Small intestine (tissue), 16 donors: ENCODE data around the gene EML5. TPM values are rescaled to one million over a fixed set of nuclear protein-coding genes. Genes with fewer than 3 reads are reported as not detected.

Source experiments
- DNase-seq, 2 donors: peaks; one replicate each; pipeline versions ENCODE4 v3.0.0 to v3.0.0-alpha.2; 2013
- FAIRE-seq: peaks from 2 replicates; lab custom pipeline; 2012; peaks lifted over from hg19 to GRCh38; lab: Jason Lieb, UNC
- H3K27ac ChIP-seq, 3 donors: one replicate each; pipeline ENCODE4 v1.5.1; 2013; ENCODE audit warnings: low read length in 2 of 3, mild to moderate bottlenecking in 2 of 3, control low read depth in 1 of 3, inconsistent platforms in 1 of 3, low read depth in 1 of 3, moderate library complexity in 1 of 3
- H3K27me3 ChIP-seq, 3 donors: one replicate each; pipeline ENCODE4 v1.6.1; 2013; ENCODE audit warnings: low read length in 3 of 3, inconsistent platforms in 1 of 3; ENCODE audit not compliant: control insufficient read depth in 3 of 3, insufficient read depth in 3 of 3
- H3K36me3 ChIP-seq, 3 donors: one replicate each; pipeline ENCODE4 v1.6.1; 2013; ENCODE audit warnings: low read length in 3 of 3, inconsistent platforms in 1 of 3, low read depth in 1 of 3, mild to moderate bottlenecking in 1 of 3, moderate library complexity in 1 of 3; ENCODE audit not compliant: control insufficient read depth in 3 of 3, insufficient read depth in 2 of 3
- H3K4me1 ChIP-seq, 3 donors: one replicate each; pipeline ENCODE4 v1.6.1; 2013; ENCODE audit warnings: low read length in 2 of 3, inconsistent platforms in 1 of 3, low read depth in 1 of 3, mild to moderate bottlenecking in 1 of 3, moderate library complexity in 1 of 3; ENCODE audit not compliant: control insufficient read depth in 3 of 3, insufficient read depth in 2 of 3
- H3K4me3 ChIP-seq, 3 donors: one replicate each; pipeline ENCODE4 v1.5.1; 2013; ENCODE audit warnings: low read length in 3 of 3, control low read depth in 1 of 3, inconsistent platforms in 1 of 3, low read depth in 1 of 3, mild to moderate bottlenecking in 1 of 3, moderate library complexity in 1 of 3
- H3K9me3 ChIP-seq, 2 donors: one replicate each; pipeline ENCODE4 v1.6.1; 2013; ENCODE audit warnings: low read depth in 1 of 2, low read length in 1 of 2; ENCODE audit not compliant: control insufficient read depth in 2 of 2, insufficient read depth in 1 of 2
- WGBS, 3 donors: extraction: QIAGEN DNeasy Blood & Tissue Kit; methylation state at CpG; one replicate each; pipeline ENCODE4 v1.1.7; 2013; 5-methylcytosine and 5-hydroxymethylcytosine counted together
- long read RNA-seq, 10 donors: transcript quantifications; one replicate each; lab custom pipeline, GENCODE V29; 2026
- polyA plus RNA-seq, 4 donors: library from polyadenylated mRNA; stranded (reverse) in 3 of 4; unstranded in 1 of 4; fragments of 200-250 nt in 3 of 4; fragments of 120-200 nt in 1 of 4; gene quantifications; one replicate each; pipeline versions ENCODE4 v1.2.1 to v1.2.3, GENCODE V29; 2013
- donor health status: healthy with polysubstance abuse.
- donor health status: control.
- donor health status: control.
- donor health status: Bipolar disorder and iron deficiency.
- donor health status: healthy.

Gene EML5
- polyA plus RNA-seq: 1 to 10 TPM in 1 of 4 donors, under 1 TPM in 1, not detected in 2; 0.70 to 1.5 TPM
- long read RNA-seq, donor 1: 0 reads
- long read RNA-seq, donor 2: 0 reads
- long read RNA-seq, donor 3: 0 reads
- long read RNA-seq, donor 4: 0 reads
- long read RNA-seq, donor 5, partial matches to known transcripts: 0 of 1 reads
- long read RNA-seq, donor 5, other reads (novel, unspliced or antisense): 0 of 1 reads
- long read RNA-seq, donor 6: 0 reads
- long read RNA-seq, donor 7: 0 reads
- long read RNA-seq, donor 8: 0 reads
- long read RNA-seq, donor 9: 0 reads
- long read RNA-seq, donor 10: 0 reads

- DNase-seq (peak; percentile 86 to 94), FAIRE-seq (no peak)
- Histone ChIP-seq H3K27me3 (peaks cover 0 to 17% (median 5%) of the 10 kb centered on the region in 3 donors), H3K27ac (peak within 1 kb of the TSS in 2 of 3 donors; percentile 53 to 81), H3K4me1 (peaks cover 0 to 5% (median 0%) of the 10 kb centered on the region in 3 donors), H3K9me3 (no peaks in the 10 kb centered on the region), H3K4me3 (peak within 1 kb of the TSS; percentile 56 to 70 (median 66)), H3K36me3 (no peaks in the 10 kb centered on the region)
- WGBS, 3 donors: 0 to 1% (median 0%) methylated on average over 51 to 111 of the region's 111 CpGs
Measured at GRCh38 chr14:88792473-88793258, at the start of gene EML5. Gene EML5 (minus strand): TSS chr14:88792953. CDS start chr14:88792503, 450 bp downstream.

GRCh38 chr14:88842414-88842813, 49.7 kb upstream of the EML5 start:
- DNase-seq (no peak), FAIRE-seq (no peak)
- 81 to 87% (median 84%) methylated on average over 1 of the region's 1 CpG for whole genome bisulfite sequencing, 3 donors
- H3K27ac ChIP-seq: no peak overlapping the region
- H3K9me3 ChIP-seq: no peaks in the 10 kb centered on the region
- H3K27me3 ChIP-seq: no peaks in the 10 kb centered on the region
- H3K36me3 ChIP-seq: peaks cover 0 to 10% (median 1%) of the 10 kb centered on the region in 3 donors
- H3K4me1 ChIP-seq: no peaks in the 10 kb centered on the region
- no peak overlapping the region for H3K4me3 ChIP-seq

GRCh38 chr14:88841741-88842140, 49.0 kb upstream of the EML5 start:
- Histone ChIP-seq H3K27me3 (no peaks in the 10 kb centered on the region), H3K4me1 (no peaks in the 10 kb centered on the region), H3K4me3 (no peak overlapping the region), H3K36me3 (peaks cover 0 to 10% (median 1%) of the 10 kb centered on the region in 3 donors), H3K27ac (no peak overlapping the region), H3K9me3 (no peaks in the 10 kb centered on the region)
- WGBS, 3 donors: 89 to 92% (median 91%) methylated on average over 1 of the region's 1 CpG
- FAIRE-seq: no peak
- DNase-seq: no peak

GRCh38 chr14:88840926-88841325, 48.2 kb upstream of the EML5 start:
- DNase-seq (no peak), FAIRE-seq (no peak)
- Histone ChIP-seq H3K4me1 (no peaks in the 10 kb centered on the region), H3K9me3 (no peaks in the 10 kb centered on the region), H3K4me3 (no peak overlapping the region), H3K27ac (no peak overlapping the region), H3K36me3 (peaks cover 0 to 8% (median 1%) of the 10 kb centered on the region in 3 donors), H3K27me3 (no peaks in the 10 kb centered on the region)
- 94 to 96% (median 96%) methylated on average over 5 of the region's 5 CpGs for WGBS, 3 donors

- 79 to 89% (median 87%) methylated on average over 3 of the region's 3 CpGs for WGBS, 3 donors
- no peak for FAIRE-seq
- H3K27ac ChIP-seq: no peak overlapping the region
Measured at GRCh38 chr14:88838015-88838414, 45.3 kb upstream of the EML5 start.

GRCh38 chr14:88837495-88837894, 44.7 kb upstream of the EML5 start:
- FAIRE-seq (no peak), DNase-seq (no peak)
- peaks cover 0 to 4% (median 0%) of the 10 kb centered on the region in 3 donors for H3K36me3 ChIP-seq
- WGBS, 3 donors: 92 to 96% (median 95%) methylated on average over 1 of the region's 1 CpG
- no peak overlapping the region for H3K4me3 ChIP-seq
- H3K4me1 ChIP-seq: no peaks in the 10 kb centered on the region
- no peak overlapping the region for H3K27ac ChIP-seq
- H3K9me3 ChIP-seq: no peaks in the 10 kb centered on the region
- H3K27me3 ChIP-seq: no peaks in the 10 kb centered on the region

More at GRCh38 chr14:88838015-88838414, 45.3 kb upstream of the EML5 start:
- peaks cover 0 to 4% (median 0%) of the 10 kb centered on the region in 3 donors for H3K36me3 ChIP-seq
- H3K9me3 ChIP-seq: no peaks in the 10 kb centered on the region
- H3K4me1 ChIP-seq: no peaks in the 10 kb centered on the region
- H3K27me3 ChIP-seq: no peaks in the 10 kb centered on the region
- H3K4me3 ChIP-seq: no peak overlapping the region
- DNase-seq: no peak

- H3K27me3 ChIP-seq: no peaks in the 10 kb centered on the region
- H3K4me3 ChIP-seq: no peak overlapping the region
- peaks cover 0 to 6% (median 0%) of the 10 kb centered on the region in 3 donors for H3K36me3 ChIP-seq
- peaks cover 0 to 4% of the 10 kb centered on the region in 2 donors for H3K9me3 ChIP-seq
- H3K4me1 ChIP-seq: no peaks in the 10 kb centered on the region
- H3K27ac ChIP-seq: no peak overlapping the region
- FAIRE-seq (no peak), DNase-seq (no peak)
Measured at GRCh38 chr14:88835661-88836060, 42.9 kb upstream of the EML5 start.

GRCh38 chr14:88834883-88835431, 42.2 kb upstream of the EML5 start:
- Histone ChIP-seq H3K4me3 (no peak overlapping the region), H3K4me1 (no peaks in the 10 kb centered on the region), H3K36me3 (peaks cover 0 to 6% (median 0%) of the 10 kb centered on the region in 3 donors), H3K27me3 (no peaks in the 10 kb centered on the region), H3K27ac (no peak overlapping the region), H3K9me3 (peaks cover 0 to 4% of the 10 kb centered on the region in 2 donors)
- no peak for DNase-seq
- no peak for FAIRE-seq
